Thyroid gland (tissue), 4 donors: ENCODE measurements around the gene NGDN.

Source experiments
- POLR2A ChIP-seq, 2 donors: fragments of 450-650 bp; IDR thresholded peaks; one replicate each; pipeline ENCODE4 v1.6.1; 2017; ENCODE audit warnings: antibody characterized with exemption in 2 of 2, mild to moderate bottlenecking in 2 of 2, moderate library complexity in 1 of 2
- TF ChIP-seq, protein P1 (sequence below), 6 experiments: fragments of 200-600 bp in 3 of 6; fragments of 450-650 bp in 3 of 6; sonication (generic) in 3 of 6; IDR thresholded peaks; one replicate each; pipeline ENCODE4 v1.5.1; 2016 to 2019; ENCODE audit warnings: antibody characterized with exemption in 6 of 6, mild to moderate bottlenecking in 2 of 6, inconsistent platforms in 1 of 6, moderate library complexity in 1 of 6

DNA sequence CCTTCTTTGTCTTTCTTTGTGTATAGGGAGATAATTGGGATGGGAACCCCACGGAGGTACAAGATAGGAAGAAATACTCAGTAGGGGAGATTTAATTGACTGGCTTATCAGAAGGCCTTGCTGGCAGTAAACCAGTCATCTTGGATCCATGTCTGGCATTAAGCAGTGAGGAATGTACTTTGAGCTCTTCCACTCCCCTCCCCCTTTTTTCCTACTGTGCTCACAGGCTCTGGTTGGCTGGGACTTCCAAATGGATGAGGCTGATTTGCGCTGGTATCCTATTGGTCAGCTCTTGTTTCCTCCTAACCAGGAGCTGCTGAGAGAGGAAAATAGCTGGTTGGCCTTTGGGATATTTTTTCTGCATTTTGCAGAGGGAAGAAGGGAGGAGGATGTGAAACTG lies 24.7 kb downstream of the NGDN start:
- TF ChIP-seq, protein P1, sequence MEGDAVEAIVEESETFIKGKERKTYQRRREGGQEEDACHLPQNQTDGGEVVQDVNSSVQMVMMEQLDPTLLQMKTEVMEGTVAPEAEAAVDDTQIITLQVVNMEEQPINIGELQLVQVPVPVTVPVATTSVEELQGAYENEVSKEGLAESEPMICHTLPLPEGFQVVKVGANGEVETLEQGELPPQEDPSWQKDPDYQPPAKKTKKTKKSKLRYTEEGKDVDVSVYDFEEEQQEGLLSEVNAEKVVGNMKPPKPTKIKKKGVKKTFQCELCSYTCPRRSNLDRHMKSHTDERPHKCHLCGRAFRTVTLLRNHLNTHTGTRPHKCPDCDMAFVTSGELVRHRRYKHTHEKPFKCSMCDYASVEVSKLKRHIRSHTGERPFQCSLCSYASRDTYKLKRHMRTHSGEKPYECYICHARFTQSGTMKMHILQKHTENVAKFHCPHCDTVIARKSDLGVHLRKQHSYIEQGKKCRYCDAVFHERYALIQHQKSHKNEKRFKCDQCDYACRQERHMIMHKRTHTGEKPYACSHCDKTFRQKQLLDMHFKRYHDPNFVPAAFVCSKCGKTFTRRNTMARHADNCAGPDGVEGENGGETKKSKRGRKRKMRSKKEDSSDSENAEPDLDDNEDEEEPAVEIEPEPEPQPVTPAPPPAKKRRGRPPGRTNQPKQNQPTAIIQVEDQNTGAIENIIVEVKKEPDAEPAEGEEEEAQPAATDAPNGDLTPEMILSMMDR (IDR thresholded peaks at IDR 0.05) = no peak
- TF ChIP-seq POLR2A (IDR thresholded peaks at IDR 0.05) = no peak
